HL-60 (cell line): ENCODE results near the gene IL1RAPL2.

Experiments used
- DNase-seq, 2 experiments: peaks; one replicate each; pipeline ENCODE4 v3.0.0-alpha.2; 2010 to 2020; ENCODE audit warnings: low read depth in 1 of 2, low spot score in 1 of 2
- H3K27ac ChIP-seq: fragments of 250-450 bp; sonication (Bioruptor Pico); replicated peaks from 2 replicates; pipeline ENCODE4 v1.5.1; 2020; ENCODE audit warnings: mild to moderate bottlenecking, moderate library complexity
- H3K27me3 ChIP-seq: fragments of 250-450 bp; sonication (Bioruptor Pico); 2 replicates; pipeline ENCODE4 v1.5.1; 2021; ENCODE audit warnings: mild to moderate bottlenecking, moderate library complexity; ENCODE audit not compliant: insufficient read depth, poor library complexity, severe bottlenecking
- H3K4me3 ChIP-seq: replicated peaks from 2 replicates; pipeline ENCODE4 v1.5.1; 2011; ENCODE audit warnings: mild to moderate bottlenecking, control low read depth, low read length; ENCODE audit not compliant: insufficient read depth
- GABPA ChIP-seq: IDR thresholded peaks from 2 replicates; pipeline ENCODE4 v1.6.1; 2012; ENCODE audit warnings: low read depth
- POLR2AphosphoS5 ChIP-seq: IDR thresholded peaks from 2 replicates; pipeline ENCODE4 v1.6.1; 2012; ENCODE audit warnings: low read depth
- SPI1 ChIP-seq: IDR thresholded peaks from 2 replicates; pipeline ENCODE4 v1.6.1; 2012; ENCODE audit warnings: low read depth, mild to moderate bottlenecking, borderline replicate concordance
- TF ChIP-seq, protein P1 (sequence below): IDR thresholded peaks from one replicate; pipeline ENCODE4 v1.5.1; 2011; ENCODE audit warnings: low read length, control low read depth, inconsistent platforms; ENCODE audit not compliant: insufficient read depth
- TF ChIP-seq, protein P2 (sequence below): IDR thresholded peaks from 2 replicates; pipeline ENCODE4 v1.6.1; 2012; ENCODE audit warnings: low read depth; ENCODE audit not compliant: insufficient replicate concordance

Gene IL1RAPL2

DNA sequence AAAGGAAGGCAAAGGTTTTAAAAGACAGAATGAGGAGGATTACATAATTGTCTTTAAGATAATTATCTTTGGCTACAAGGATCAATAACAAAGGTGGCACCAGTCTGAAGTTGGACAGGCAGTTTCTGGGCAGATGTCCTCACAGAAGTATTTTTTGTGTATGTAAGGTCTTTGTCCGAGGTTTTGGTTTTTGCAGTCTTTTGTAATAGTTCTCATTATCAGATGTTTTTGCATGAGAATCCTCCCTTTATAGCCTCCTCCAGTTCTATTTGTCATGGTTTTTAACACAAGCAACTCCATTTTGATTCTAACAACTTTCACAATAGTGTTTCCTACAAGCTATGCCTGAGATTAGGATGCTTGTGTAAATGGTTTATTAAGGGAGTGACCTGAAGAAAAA lies 286.2 kb downstream of the IL1RAPL2 start:
- DNase-seq = no peak
- no peak overlapping the region for H3K27ac ChIP-seq
- no peaks in the 10 kb centered on the region for H3K27me3 ChIP-seq
- H3K4me3 ChIP-seq = no peak overlapping the region
- TF ChIP-seq, protein P1, sequence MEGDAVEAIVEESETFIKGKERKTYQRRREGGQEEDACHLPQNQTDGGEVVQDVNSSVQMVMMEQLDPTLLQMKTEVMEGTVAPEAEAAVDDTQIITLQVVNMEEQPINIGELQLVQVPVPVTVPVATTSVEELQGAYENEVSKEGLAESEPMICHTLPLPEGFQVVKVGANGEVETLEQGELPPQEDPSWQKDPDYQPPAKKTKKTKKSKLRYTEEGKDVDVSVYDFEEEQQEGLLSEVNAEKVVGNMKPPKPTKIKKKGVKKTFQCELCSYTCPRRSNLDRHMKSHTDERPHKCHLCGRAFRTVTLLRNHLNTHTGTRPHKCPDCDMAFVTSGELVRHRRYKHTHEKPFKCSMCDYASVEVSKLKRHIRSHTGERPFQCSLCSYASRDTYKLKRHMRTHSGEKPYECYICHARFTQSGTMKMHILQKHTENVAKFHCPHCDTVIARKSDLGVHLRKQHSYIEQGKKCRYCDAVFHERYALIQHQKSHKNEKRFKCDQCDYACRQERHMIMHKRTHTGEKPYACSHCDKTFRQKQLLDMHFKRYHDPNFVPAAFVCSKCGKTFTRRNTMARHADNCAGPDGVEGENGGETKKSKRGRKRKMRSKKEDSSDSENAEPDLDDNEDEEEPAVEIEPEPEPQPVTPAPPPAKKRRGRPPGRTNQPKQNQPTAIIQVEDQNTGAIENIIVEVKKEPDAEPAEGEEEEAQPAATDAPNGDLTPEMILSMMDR = no peak
- TF ChIP-seq, protein P2, sequence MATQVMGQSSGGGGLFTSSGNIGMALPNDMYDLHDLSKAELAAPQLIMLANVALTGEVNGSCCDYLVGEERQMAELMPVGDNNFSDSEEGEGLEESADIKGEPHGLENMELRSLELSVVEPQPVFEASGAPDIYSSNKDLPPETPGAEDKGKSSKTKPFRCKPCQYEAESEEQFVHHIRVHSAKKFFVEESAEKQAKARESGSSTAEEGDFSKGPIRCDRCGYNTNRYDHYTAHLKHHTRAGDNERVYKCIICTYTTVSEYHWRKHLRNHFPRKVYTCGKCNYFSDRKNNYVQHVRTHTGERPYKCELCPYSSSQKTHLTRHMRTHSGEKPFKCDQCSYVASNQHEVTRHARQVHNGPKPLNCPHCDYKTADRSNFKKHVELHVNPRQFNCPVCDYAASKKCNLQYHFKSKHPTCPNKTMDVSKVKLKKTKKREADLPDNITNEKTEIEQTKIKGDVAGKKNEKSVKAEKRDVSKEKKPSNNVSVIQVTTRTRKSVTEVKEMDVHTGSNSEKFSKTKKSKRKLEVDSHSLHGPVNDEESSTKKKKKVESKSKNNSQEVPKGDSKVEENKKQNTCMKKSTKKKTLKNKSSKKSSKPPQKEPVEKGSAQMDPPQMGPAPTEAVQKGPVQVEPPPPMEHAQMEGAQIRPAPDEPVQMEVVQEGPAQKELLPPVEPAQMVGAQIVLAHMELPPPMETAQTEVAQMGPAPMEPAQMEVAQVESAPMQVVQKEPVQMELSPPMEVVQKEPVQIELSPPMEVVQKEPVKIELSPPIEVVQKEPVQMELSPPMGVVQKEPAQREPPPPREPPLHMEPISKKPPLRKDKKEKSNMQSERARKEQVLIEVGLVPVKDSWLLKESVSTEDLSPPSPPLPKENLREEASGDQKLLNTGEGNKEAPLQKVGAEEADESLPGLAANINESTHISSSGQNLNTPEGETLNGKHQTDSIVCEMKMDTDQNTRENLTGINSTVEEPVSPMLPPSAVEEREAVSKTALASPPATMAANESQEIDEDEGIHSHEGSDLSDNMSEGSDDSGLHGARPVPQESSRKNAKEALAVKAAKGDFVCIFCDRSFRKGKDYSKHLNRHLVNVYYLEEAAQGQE = no peak
- no peak for TF ChIP-seq POLR2AphosphoS5
- no peak for TF ChIP-seq SPI1
- no peak for TF ChIP-seq GABPA

DNA sequence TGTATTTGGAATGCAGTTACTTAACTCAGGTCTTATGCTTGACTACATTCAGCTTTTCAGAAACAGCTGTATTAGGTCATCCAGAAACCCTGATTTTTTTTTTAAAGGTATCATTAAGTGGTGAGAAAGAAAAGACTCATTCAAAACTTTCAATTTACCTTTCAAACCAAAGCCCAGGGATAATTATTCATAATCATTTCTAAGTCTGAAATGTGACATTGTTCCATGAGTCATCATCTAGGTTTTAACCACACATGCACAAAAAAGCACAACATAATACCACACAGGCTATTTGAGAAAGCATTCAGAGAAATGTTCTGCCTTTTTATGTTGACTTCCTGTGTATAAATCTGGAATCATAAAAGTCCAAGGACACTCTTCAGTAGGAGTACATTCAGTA lies 288.2 kb downstream of the IL1RAPL2 start:
- H3K27me3 ChIP-seq = no peaks in the 10 kb centered on the region
- no peak overlapping the region for H3K4me3 ChIP-seq
- H3K27ac ChIP-seq = no peak overlapping the region
- TF ChIP-seq GABPA (no peak), SPI1 (no peak)
- TF ChIP-seq, protein P1 = no peak
- TF ChIP-seq, protein P2 = no peak
- DNase-seq = no peak

DNA sequence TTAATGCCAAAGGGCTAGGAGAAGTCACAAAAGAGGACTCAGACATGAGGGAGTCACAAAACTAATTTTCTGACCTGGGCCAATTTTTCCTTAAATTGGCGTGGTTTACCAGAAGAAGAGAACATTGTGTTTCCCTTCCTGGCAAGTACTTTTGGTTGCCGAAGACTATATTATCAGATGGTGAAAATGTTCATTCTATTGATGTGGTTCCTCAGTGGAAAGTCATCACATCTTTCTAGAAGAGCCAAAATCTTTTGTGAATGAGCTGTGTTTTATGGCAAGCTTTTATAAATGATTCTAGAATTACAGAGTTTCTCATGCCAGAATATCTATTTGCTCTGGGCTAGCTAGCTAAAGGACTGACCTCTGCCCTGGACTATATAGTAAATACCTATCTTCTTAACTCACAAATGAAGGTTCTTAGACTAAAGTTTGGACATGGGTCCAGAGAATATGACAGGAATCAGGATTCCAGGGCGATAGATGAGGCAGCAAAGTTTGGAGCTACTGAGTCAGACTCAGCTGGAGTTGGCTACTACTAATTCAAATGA lies 288.9 kb downstream of the IL1RAPL2 start:
- no peaks in the 10 kb centered on the region for H3K27me3 ChIP-seq
- H3K4me3 ChIP-seq = no peak overlapping the region
- DNase-seq = no peak
- no peak overlapping the region for H3K27ac ChIP-seq
- TF ChIP-seq POLR2AphosphoS5 (no peak), SPI1 (no peak), GABPA (no peak)
- TF ChIP-seq, protein P2 = no peak
- TF ChIP-seq, protein P1 = no peak
